Measurements from ENCODE around the gene MTHFD1L.
A peak's percentile ranks its signal among the peaks of the same experiment; 100 is the strongest.

MTHFD1L gene

GRCh38 chr6:150898399-150899170, 33.1 kb downstream of the MTHFD1L start:
- no peak for DNase-seq (ENCODE audit: low spot score)

- no peak for DNase-seq (ENCODE audit: low spot score)
These were observed 33.7 kb downstream of the MTHFD1L start for GRCh38 chr6:150899231-150899630.

- DNase-seq (ENCODE audit: low spot score) = no peak
These were observed 34.5 kb downstream of the MTHFD1L start for GRCh38 chr6:150900049-150900448.

GRCh38 chr6:150902142-150902776, 36.8 kb downstream of the MTHFD1L start:
- no peak for DNase-seq (ENCODE audit: low spot score)

- DNase-seq (ENCODE audit: low spot score) = no peak
These were observed 40.3 kb downstream of the MTHFD1L start for GRCh38 chr6:150905769-150906168.

- no peak for DNase-seq (ENCODE audit: low spot score)
These were observed 41.3 kb downstream of the MTHFD1L start for GRCh38 chr6:150906641-150907326.

GRCh38 chr6:150907383-150907782, 41.9 kb downstream of the MTHFD1L start:
- no peak for DNase-seq (ENCODE audit: low spot score)

- DNase-seq (ENCODE audit: low spot score) = no peak
These were observed 43.4 kb downstream of the MTHFD1L start for GRCh38 chr6:150908901-150909300.

GRCh38 chr6:150910561-150910960, 45.1 kb downstream of the MTHFD1L start:
- DNase-seq (ENCODE audit: low spot score) = no peak

GRCh38 chr6:150914372-150914771, 48.9 kb downstream of the MTHFD1L start:
- no peak for DNase-seq (ENCODE audit: low spot score)

GRCh38 chr6:150915131-150915879, 49.8 kb downstream of the MTHFD1L start:
- DNase-seq (ENCODE audit: low spot score) = no peak

- peak; percentile 50 for DNase-seq (ENCODE audit: low spot score)
These were observed 50.4 kb downstream of the MTHFD1L start for GRCh38 chr6:150915880-150916265.

- DNase-seq (ENCODE audit: low spot score) = no peak
These were observed 54.4 kb downstream of the MTHFD1L start for GRCh38 chr6:150919938-150920337.

GRCh38 chr6:150922137-150922536, 56.6 kb downstream of the MTHFD1L start:
- DNase-seq (ENCODE audit: low spot score) = no peak

- no peak for DNase-seq (ENCODE audit: low spot score)
These were observed 59.5 kb downstream of the MTHFD1L start for GRCh38 chr6:150924808-150925589.

GRCh38 chr6:150925590-150925928, 60.1 kb downstream of the MTHFD1L start:
- no peak for DNase-seq (ENCODE audit: low spot score)

- DNase-seq (ENCODE audit: low spot score) = no peak
These were observed 60.5 kb downstream of the MTHFD1L start for GRCh38 chr6:150925976-150926375.

- peak; percentile 61 for DNase-seq (ENCODE audit: low spot score)
These were observed 63.4 kb downstream of the MTHFD1L start for GRCh38 chr6:150928882-150929281.

GRCh38 chr6:150929416-150929815, 63.9 kb downstream of the MTHFD1L start:
- no peak for DNase-seq (ENCODE audit: low spot score)

- no peak for DNase-seq (ENCODE audit: low spot score)
These were observed 65.3 kb downstream of the MTHFD1L start for GRCh38 chr6:150930841-150931240.

- no peak for DNase-seq (ENCODE audit: low spot score)
These were observed 65.9 kb downstream of the MTHFD1L start for GRCh38 chr6:150931405-150931804.

GRCh38 chr6:150932996-150933395, 67.5 kb downstream of the MTHFD1L start:
- no peak for DNase-seq (ENCODE audit: low spot score)
